B cell (primary cell): ENCODE data around the gene CNOT1.

Experiments used
- CTCF ChIP-seq: fragments of 200-600 bp; IDR thresholded peaks from one replicate; pipeline ENCODE4 v1.8.0; 2022; ENCODE audit warnings: antibody characterized with exemption, mild to moderate bottlenecking
- EZH2 ChIP-seq: IDR thresholded peaks from 2 replicates; pipeline ENCODE4 v1.6.1; 2012; ENCODE audit warnings: borderline replicate concordance, low read depth, mild to moderate bottlenecking, moderate library complexity, low read length; ENCODE audit not compliant: insufficient read depth, poor library complexity, severe bottlenecking

- TF ChIP-seq CTCF (no peak), EZH2 (no peak)
Observed at GRCh38 chr16:58536278-58536677, 93.3 kb downstream of the CNOT1 start.
